IMR-90 (cell line): ENCODE measurements around the gene P4HA3. TPM values are rescaled to one million over a fixed set of nuclear protein-coding genes. Genes with fewer than 3 reads are reported as not detected.

ENCODE experiments used
- ATAC-seq: fragments of 200-7000 bp; cut with Tn5 transposase; 2 replicates; pipeline ENCODE4 v1.9.1; 2020; ENCODE audit warnings: low read depth, mild to moderate bottlenecking, moderate library complexity
- BruUV-seq: library from RNA; stranded (reverse); fragments of 400-500 nt; replicated peaks from 2 replicates; lab custom pipeline; 2021; lab: Mats Ljungman, UMichigan
- CTCF ChIA-PET: fragments of 300-600 bp; formaldehyde crosslinking; extraction: SDS; loops from one replicate; lab custom pipeline; 2021; ENCODE audit warnings: antibody characterized with exemption; lab: Yijun Ruan, JAX
- POLR2A ChIA-PET: fragments of 300-600 bp; sonication (Branson Sonifier 250); formaldehyde crosslinking; loops from one replicate; lab custom pipeline; 2022; ENCODE audit warnings: antibody characterized with exemption; ENCODE audit not compliant: unreplicated experiment; lab: Charles Lee
- DNase-seq: peaks from one replicate; pipeline ENCODE4 v3.0.0; 2013
- H2AFZ ChIP-seq: replicated peaks from 2 replicates; pipeline ENCODE3; 2013; ENCODE audit warnings: low read length, mild to moderate bottlenecking; ENCODE audit not compliant: poor library complexity
- H2AK5ac ChIP-seq: 2 replicates; pipeline ENCODE4 v1.6.1; 2013; ENCODE audit warnings: low read depth, low read length, inconsistent platforms
- H2AK9ac ChIP-seq: replicated peaks from 2 replicates; pipeline ENCODE3; 2013; ENCODE audit warnings: mild to moderate bottlenecking, low read depth, low read length, moderate library complexity; ENCODE audit not compliant: poor library complexity
- H2BK120ac ChIP-seq: 2 replicates; pipeline ENCODE4 v1.6.1; 2013; ENCODE audit warnings: low read depth, low read length, inconsistent platforms
- H2BK15ac ChIP-seq: 3 replicates; pipeline ENCODE4 v1.6.1; 2013; ENCODE audit warnings: low read depth, low read length, inconsistent platforms
- H2BK20ac ChIP-seq: 2 replicates; pipeline ENCODE4 v1.6.1; 2013; ENCODE audit warnings: low read depth, mild to moderate bottlenecking, inconsistent platforms, low read length, moderate library complexity
- H2BK5ac ChIP-seq: 2 replicates; pipeline ENCODE4 v1.6.1; 2013; ENCODE audit warnings: mild to moderate bottlenecking, low read depth, low read length, inconsistent platforms; ENCODE audit not compliant: poor library complexity, severe bottlenecking
- H3K14ac ChIP-seq: replicated peaks from 2 replicates; pipeline ENCODE4 v1.6.1; 2013; ENCODE audit warnings: low read depth, low read length, inconsistent platforms
- H3K18ac ChIP-seq: 2 replicates; pipeline ENCODE4 v1.6.1; 2013; ENCODE audit warnings: low read depth, low read length, control low read depth
- H3K23ac ChIP-seq: 2 replicates; pipeline ENCODE4 v1.6.1; 2013; ENCODE audit warnings: low read depth, low read length, inconsistent platforms
- H3K27ac ChIP-seq: 2 replicates; pipeline ENCODE4 v1.5.1; 2013; ENCODE audit warnings: mild to moderate bottlenecking, control low read depth, low read length; ENCODE audit not compliant: insufficient read depth
- H3K27me3 ChIP-seq: 2 replicates; pipeline ENCODE4 v1.6.1; 2013; ENCODE audit warnings: low read length; ENCODE audit not compliant: control insufficient read depth, insufficient read depth
- H3K36me3 ChIP-seq: 2 replicates; pipeline ENCODE4 v1.6.1; 2013; ENCODE audit warnings: low read length, mixed read lengths; ENCODE audit not compliant: control insufficient read depth, insufficient read depth
- H3K4ac ChIP-seq: 2 replicates; pipeline ENCODE4 v1.6.1; 2013; ENCODE audit warnings: low read depth, low read length, inconsistent platforms
- H3K4me1 ChIP-seq: 2 replicates; pipeline ENCODE4 v1.6.1; 2013; ENCODE audit warnings: low read length, mixed read lengths; ENCODE audit not compliant: control insufficient read depth, insufficient read depth
- H3K4me2 ChIP-seq: 2 replicates; pipeline ENCODE4 v1.6.1; 2013; ENCODE audit warnings: low read depth, mild to moderate bottlenecking, control low read depth, low read length, moderate library complexity
- H3K4me3 ChIP-seq: 2 replicates; pipeline ENCODE4 v1.5.1; 2013; ENCODE audit warnings: low read depth, mild to moderate bottlenecking, control low read depth, low read length, moderate library complexity; ENCODE audit not compliant: insufficient read depth
- H3K56ac ChIP-seq: 2 replicates; pipeline ENCODE4 v1.6.1; 2013; ENCODE audit warnings: low read length, inconsistent platforms; ENCODE audit not compliant: insufficient read depth; ENCODE audit errors: extremely low read depth
- H3K79me1 ChIP-seq, 2 experiments: 2 replicates each; pipeline ENCODE4 v1.6.1; 2013; ENCODE audit warnings: low read length in 2 of 2, inconsistent platforms in 1 of 2, low read depth in 1 of 2
- H3K9ac ChIP-seq: 2 replicates; pipeline ENCODE4 v1.6.1; 2013; ENCODE audit warnings: low read depth, low read length, control low read depth
- H3K9me1 ChIP-seq: 2 replicates; pipeline ENCODE4 v1.6.1; 2013; ENCODE audit warnings: low read length, inconsistent platforms; ENCODE audit not compliant: insufficient read depth
- H3K9me3 ChIP-seq: 2 replicates; pipeline ENCODE4 v1.6.1; 2013; ENCODE audit warnings: low read length; ENCODE audit not compliant: control insufficient read depth, insufficient read depth
- H4K20me1 ChIP-seq: 2 replicates; pipeline ENCODE4 v1.6.1; 2013; ENCODE audit warnings: low read length, inconsistent platforms; ENCODE audit not compliant: insufficient read depth
- H4K5ac ChIP-seq: 2 replicates; pipeline ENCODE4 v1.6.1; 2013; ENCODE audit warnings: mild to moderate bottlenecking, low read depth, low read length, control low read depth
- H4K8ac ChIP-seq, 2 experiments: 2 replicates each; pipeline ENCODE4 v1.6.1; 2013; ENCODE audit warnings: low read depth in 2 of 2, low read length in 2 of 2, control low read depth in 1 of 2, inconsistent platforms in 1 of 2
- H4K91ac ChIP-seq: 2 replicates; pipeline ENCODE4 v1.6.1; 2013; ENCODE audit warnings: low read depth, low read length, inconsistent platforms; ENCODE audit not compliant: insufficient read depth
- MAFK ChIP-seq: IDR thresholded peaks from 2 replicates; pipeline ENCODE4 v1.6.1; 2012; ENCODE audit warnings: low read depth, low read length, improper control_type of control experiment
- NFE2L2 ChIP-seq: fragments of 150-350 bp; IDR thresholded peaks from 2 replicates; pipeline ENCODE4 v1.6.1; 2016; ENCODE audit warnings: low read depth, mild to moderate bottlenecking, low read length
- WGBS, 2 experiments: methylation state at CpG; one replicate each; pipeline versions ENCODE4 v1.1.5 to v1.1.7; 2013; ENCODE audit warnings: missing lambda C conversion rate in 2 of 2; ENCODE audit not compliant: insufficient read length in 1 of 2; ENCODE audit errors: extremely low coverage in 2 of 2; 5-methylcytosine and 5-hydroxymethylcytosine counted together
- dilution Hi-C: fragments of 300-500 bp; cut with HindIII; formaldehyde crosslinking; loops from one replicate; pipeline ENCODE4 v1.14.3; 2018; ENCODE audit warnings: low sequenced_read_pairs; ENCODE audit not compliant: unreplicated experiment
- in situ Hi-C: fragments of 300-500 bp; cut with MboI; formaldehyde crosslinking; loops from 3 replicates; pipeline ENCODE4 v1.14.3; 2019; ENCODE audit warnings: low sequenced_read_pairs, inconsistent platforms, mixed read lengths
- intact Hi-C: fragments of 100-400 bp; cut with micrococcal nuclease; formaldehyde crosslinking; loops from 2 replicates; pipeline ENCODE4 v1.10.0; 2022
- polyA plus RNA-seq, 3 experiments: library from polyadenylated mRNA; depleted of rRNA; stranded (reverse); fragments of >200 nt; gene quantifications; 2 replicates each; pipeline ENCODE4 v1.2.3, GENCODE V29; 2012; ENCODE audit warnings: low replicate concordance in 1 of 3
- total RNA-seq: library from RNA; depleted of rRNA; stranded (reverse); fragments of >200 nt; gene quantifications from 2 replicates; pipeline ENCODE4 v1.2.3, GENCODE V29; 2012

P4HA3 gene
- total and polyA plus RNA-seq, 2 of the 4 experiments (the other 2 are of a cell fraction) = 2.9 to 5.7 TPM

GRCh38 chr11:74279256-74279655 lies 32.2 kb downstream of the P4HA3 start:
- Histone ChIP-seq H3K79me1 (peaks cover 0 to 7% of the 10 kb centered on the region in 2 experiments; a peak in 1 of 4 replicates), H4K5ac (peak overlapping the region; percentile 100), H3K36me3 (peaks cover 5% of the 10 kb centered on the region), H2AK9ac (no peak overlapping the region), H4K91ac (peak overlapping the region; percentile 80), H2AK5ac (peak overlapping the region; percentile 87), H2AFZ (peak overlapping the region; percentile 46), H3K9me1 (peaks cover 41% of the 10 kb centered on the region), H3K23ac (peak overlapping the region; percentile 43; the same call in 1 of the 2 replicates), H3K18ac (peak overlapping the region; percentile 99), H3K27me3 (no peaks in the 10 kb centered on the region), H3K9me3 (no peaks in the 10 kb centered on the region), H4K20me1 (no peaks in the 10 kb centered on the region), H2BK15ac (peak overlapping the region; percentile 29; the same call in 2 of the 3 replicates), H3K4me2 (peak overlapping the region; percentile 72), H4K8ac (peak overlapping the region; percentile 78 to 80), H2BK20ac (peak overlapping the region; percentile 86), H3K56ac (peak overlapping the region; percentile 85), H3K14ac (peak overlapping the region; percentile 87), H2BK5ac (peak overlapping the region; percentile 95), H3K4me1 (peaks cover 41% of the 10 kb centered on the region), H3K4me3 (no peak overlapping the region), H3K27ac (peak overlapping the region; percentile 99), H3K4ac (peak overlapping the region; percentile 63), H3K9ac (peak overlapping the region; percentile 47), H2BK120ac (peak overlapping the region; percentile 91)
- dilution Hi-C loops = no loop called here
- in situ Hi-C loops = no loop called here
- BruUV-seq = no TSS peak
- POLR2A ChIA-PET = no interaction called here
- ATAC-seq = no peak; the same call in 1 of the 2 replicates
- TF ChIP-seq MAFK (peak; percentile 14; the same call in 1 of the 2 replicates), NFE2L2 (no peak)
- no CpG with 5 or more reads among the region's 5 CpGs for WGBS, 2 experiments
- intact Hi-C loops = loop anchor here (5.0 kb wide), 1 partner anchor 38 kb away; no protein-coding TSS in a partner anchor
- CTCF ChIA-PET = interaction anchor here (0.6 kb wide), 1 partner anchor 35 kb away, joined by 3 read pairs; no protein-coding TSS in a partner anchor
- DNase-seq = no peak
